Thyroid gland (tissue), 4 donors: Measurements from ENCODE around the gene SP110. TPM values are rescaled to one million over a fixed set of nuclear protein-coding genes. Genes with fewer than 3 reads are reported as not detected.

Experiments used
- DNase-seq, 2 donors: peaks; one replicate each; pipeline ENCODE4 v3.0.0-alpha.2; 2019
- H3K27ac ChIP-seq, 3 donors: fragments of 200-600 bp; sonication (generic); 1 replicate in 2 of 3; 2 replicates in 1 of 3; pipeline ENCODE4 v1.5.1; 2016 to 2019; ENCODE audit warnings: mild to moderate bottlenecking in 1 of 3, moderate library complexity in 1 of 3
- H3K27me3 ChIP-seq: fragments of 200-600 bp; sonication (generic); one replicate; pipeline ENCODE4 v1.5.1; 2019
- H3K36me3 ChIP-seq, 2 donors: fragments of 200-600 bp; sonication (generic); one replicate each; pipeline ENCODE4 v1.5.1; 2016 to 2019
- H3K4me1 ChIP-seq, 2 donors: fragments of 200-600 bp; sonication (generic); one replicate each; pipeline ENCODE4 v1.5.1; 2017 to 2019
- H3K4me3 ChIP-seq, 3 donors: fragments of 200-600 bp; sonication (generic); replicated peaks in 1 of 3; 1 replicate in 2 of 3; 2 replicates in 1 of 3; pipeline ENCODE4 v1.5.1; 2016; ENCODE audit warnings: mild to moderate bottlenecking in 1 of 3
- H3K9me3 ChIP-seq: fragments of 200-600 bp; sonication (generic); one replicate; pipeline ENCODE4 v1.5.1; 2017
- CTCF ChIP-seq, 6 experiments: fragments of 200-600 bp in 3 of 6; fragments of 450-650 bp in 3 of 6; sonication (generic) in 3 of 6; IDR thresholded peaks; one replicate each; pipeline ENCODE4 v1.5.1; 2016 to 2019; ENCODE audit warnings: antibody characterized with exemption in 6 of 6, mild to moderate bottlenecking in 2 of 6, inconsistent platforms in 1 of 6, moderate library complexity in 1 of 6
- POLR2A ChIP-seq, 2 donors: fragments of 450-650 bp; IDR thresholded peaks; one replicate each; pipeline ENCODE4 v1.6.1; 2017; ENCODE audit warnings: antibody characterized with exemption in 2 of 2, mild to moderate bottlenecking in 2 of 2, moderate library complexity in 1 of 2
- WGBS, 2 donors: methylation state at CpG; one replicate each; pipeline ENCODE4 v1.1.5; 2017; 5-methylcytosine and 5-hydroxymethylcytosine counted together
- intact Hi-C: fragments of 100-400 bp; cut with DNase I; formaldehyde crosslinking; loops from one replicate; pipeline ENCODE4 v1.15.1; 2023
- total RNA-seq, 4 donors: library from RNA; depleted of rRNA; stranded (reverse); fragments of >200 nt; gene quantifications; one replicate each; pipeline ENCODE4 v1.2.3, GENCODE V29; 2016

The SP110 gene
- total RNA-seq, 4 donors from 2014 or later: 17.7 to 66.2 (median 23.5) TPM

GRCh38 chr2:230250231-230250630 lies 30.4 kb upstream of the SP110 start:
- Histone ChIP-seq H3K4me1 (no peaks in the 10 kb centered on the region), H3K27me3 (no peaks in the 10 kb centered on the region), H3K4me3 (no peak overlapping the region), H3K9me3 (no peaks in the 10 kb centered on the region), H3K36me3 (no peaks in the 10 kb centered on the region), H3K27ac (no peak overlapping the region)
- 62 to 71% methylated on average over 2 of the region's 2 CpGs for WGBS, 2 donors
- no peak for DNase-seq
- intact Hi-C loops: no loop called here
- TF ChIP-seq CTCF (IDR thresholded peaks at IDR 0.05) (no peak), POLR2A (IDR thresholded peaks at IDR 0.05) (no peak)

- no peak for TF ChIP-seq POLR2A (IDR thresholded peaks at IDR 0.05)
- no peak for TF ChIP-seq CTCF (IDR thresholded peaks at IDR 0.05)
- Histone ChIP-seq H3K27me3 (no peaks in the 10 kb centered on the region), H3K4me1 (no peaks in the 10 kb centered on the region), H3K9me3 (no peaks in the 10 kb centered on the region), H3K36me3 (no peaks in the 10 kb centered on the region), H3K27ac (no peak overlapping the region), H3K4me3 (no peak overlapping the region)
- WGBS, 2 donors: 66 to 77% methylated on average over 3 of the region's 3 CpGs
- intact Hi-C loops: no loop called here
- DNase-seq: no peak
Measured at GRCh38 chr2:230246206-230246605, 26.4 kb upstream of the SP110 start.

GRCh38 chr2:230244211-230244610 lies 24.4 kb upstream of the SP110 start:
- Histone ChIP-seq H3K27me3 (no peaks in the 10 kb centered on the region), H3K9me3 (no peaks in the 10 kb centered on the region), H3K27ac (no peak overlapping the region), H3K36me3 (no peaks in the 10 kb centered on the region), H3K4me1 (no peaks in the 10 kb centered on the region), H3K4me3 (no peak overlapping the region)
- no peak for TF ChIP-seq POLR2A (IDR thresholded peaks at IDR 0.05)
- no peak for TF ChIP-seq CTCF (IDR thresholded peaks at IDR 0.05)
- intact Hi-C loops: no loop called here
- no peak for DNase-seq
- 86 to 90% methylated on average over 2 of the region's 2 CpGs for WGBS, 2 donors

- 86 to 88% methylated on average over 3 of the region's 3 CpGs for WGBS, 2 donors
- Histone ChIP-seq H3K4me1 (no peaks in the 10 kb centered on the region), H3K27me3 (no peaks in the 10 kb centered on the region), H3K4me3 (no peak overlapping the region), H3K27ac (no peak overlapping the region), H3K36me3 (no peaks in the 10 kb centered on the region), H3K9me3 (no peaks in the 10 kb centered on the region)
- no peak for DNase-seq
- intact Hi-C loops: no loop called here
- TF ChIP-seq CTCF (IDR thresholded peaks at IDR 0.05) (no peak), POLR2A (IDR thresholded peaks at IDR 0.05) (no peak)
Measured at GRCh38 chr2:230234845-230235244, 15.1 kb upstream of the SP110 start.

- Histone ChIP-seq H3K4me3 (no peak overlapping the region), H3K9me3 (no peaks in the 10 kb centered on the region), H3K4me1 (no peaks in the 10 kb centered on the region), H3K27ac (no peak overlapping the region), H3K27me3 (no peaks in the 10 kb centered on the region), H3K36me3 (no peaks in the 10 kb centered on the region)
- intact Hi-C loops: no loop called here
- TF ChIP-seq CTCF (IDR thresholded peaks at IDR 0.05): no peak
- TF ChIP-seq POLR2A (IDR thresholded peaks at IDR 0.05): no peak
- DNase-seq: no peak
- 76% methylated on average over 3 of the region's 3 CpGs for WGBS, 2 donors
Measured at GRCh38 chr2:230234122-230234722, 14.4 kb upstream of the SP110 start.
